Common myeloid progenitor, CD34-positive (primary cell): ENCODE data around the gene TEC.

Experiments used
- CTCF ChIA-PET: fragments of 350-600 bp; sonication (Branson Sonifier 250); formaldehyde crosslinking; loops from one replicate; lab custom pipeline; 2021; ENCODE audit warnings: antibody characterized with exemption; lab: Charles Lee
- POLR2A ChIA-PET: fragments of 350-600 bp; sonication (Branson Sonifier 250); formaldehyde crosslinking; loops from one replicate; lab custom pipeline; 2021; ENCODE audit warnings: antibody characterized with exemption; lab: Charles Lee
- DNase-seq, 3 donors: peaks; one replicate each; pipeline versions ENCODE4 v3.0.0 to v3.0.0-alpha.2; 2013
- H3K27ac ChIP-seq, 2 experiments: 1 replicate in 1 of 2; 2 replicates in 1 of 2; pipeline ENCODE4 v1.7.0; 2013; ENCODE audit warnings: inconsistent platforms in 2 of 2, low read length in 2 of 2, mild to moderate bottlenecking in 2 of 2, low read depth in 1 of 2, moderate library complexity in 1 of 2; ENCODE audit not compliant: severe bottlenecking in 2 of 2, insufficient read depth in 1 of 2, poor library complexity in 1 of 2
- H3K27me3 ChIP-seq, 5 experiments: replicated peaks in 2 of 5; 1 replicate in 3 of 5; 2 replicates in 2 of 5; pipeline versions ENCODE4 v1.6.1 to v1.7.0; 2013; ENCODE audit warnings: low read length in 4 of 5, mild to moderate bottlenecking in 2 of 5, moderate library complexity in 2 of 5, inconsistent platforms in 1 of 5; ENCODE audit not compliant: insufficient read depth in 5 of 5, control insufficient read depth in 4 of 5
- H3K36me3 ChIP-seq, 4 experiments: 1 replicate in 2 of 4; 2 replicates in 2 of 4; pipeline versions ENCODE4 v1.6.1 to v1.7.0; 2013; ENCODE audit warnings: low read length in 3 of 4, control low read depth in 1 of 4, mild to moderate bottlenecking in 1 of 4; ENCODE audit not compliant: control insufficient read depth in 4 of 4, insufficient read depth in 4 of 4
- H3K4me1 ChIP-seq, 4 experiments: 1 replicate in 3 of 4; 2 replicates in 1 of 4; pipeline versions ENCODE4 v1.6.1 to v1.7.1; 2013; ENCODE audit warnings: low read length in 3 of 4, mild to moderate bottlenecking in 3 of 4, control low read depth in 1 of 4, inconsistent platforms in 1 of 4, moderate library complexity in 1 of 4; ENCODE audit not compliant: control insufficient read depth in 4 of 4, insufficient read depth in 4 of 4; ENCODE audit errors: control extremely low read depth in 1 of 4
- H3K4me3 ChIP-seq, 7 experiments: 1 replicate in 4 of 7; 2 replicates in 3 of 7; pipeline versions ENCODE4 v1.5.1 to v1.7.0; 2013; ENCODE audit warnings: mild to moderate bottlenecking in 7 of 7, low read length in 6 of 7, moderate library complexity in 6 of 7, inconsistent platforms in 2 of 7, low read depth in 2 of 7, control low read depth in 1 of 7; ENCODE audit not compliant: insufficient read depth in 4 of 7, control insufficient read depth in 1 of 7; ENCODE audit errors: extremely low read depth in 1 of 7
- H3K9me3 ChIP-seq, 5 experiments: 1 replicate in 4 of 5; 2 replicates in 1 of 5; pipeline versions ENCODE4 v1.6.1 to v1.7.1; 2013; ENCODE audit warnings: low read length in 4 of 5, mild to moderate bottlenecking in 2 of 5, inconsistent platforms in 1 of 5, low read depth in 1 of 5, moderate library complexity in 1 of 5; ENCODE audit not compliant: control insufficient read depth in 4 of 5, insufficient read depth in 2 of 5; ENCODE audit errors: control extremely low read depth in 1 of 5
- WGBS: methylation state at CpG from one replicate; pipeline ENCODE4 v1.1.5; 2013; ENCODE audit not compliant: insufficient coverage; 5-methylcytosine and 5-hydroxymethylcytosine counted together

The TEC gene

GRCh38 chr4:48215977-48216376 is 53.7 kb downstream of the TEC start:
- H3K9me3 ChIP-seq: peaks cover 0 to 13% (median 3%) of the 10 kb centered on the region in 5 experiments
- H3K27me3 ChIP-seq: no peaks in the 10 kb centered on the region
- H3K36me3 ChIP-seq: peaks cover 3 to 28% (median 12%) of the 10 kb centered on the region in 4 experiments
- ChIA-PET CTCF (interaction anchor here (4.9 kb wide), 1 partner anchor 10 kb away, joined by 31 read pairs; no protein-coding TSS in a partner anchor), POLR2A (no interaction called here)
- peak overlapping the region in 1 of 2 experiments; percentile 38 for H3K27ac ChIP-seq
- peaks cover 15 to 46% (median 24%) of the 10 kb centered on the region in 4 experiments for H3K4me1 ChIP-seq
- no peak overlapping the region for H3K4me3 ChIP-seq
- WGBS: 100% methylated on average over 1 of the region's 1 CpG
- DNase-seq: no peak

GRCh38 chr4:48212165-48212564 is 57.5 kb downstream of the TEC start:
- peak overlapping the region; percentile 72 to 84 for H3K27ac ChIP-seq
- DNase-seq: peak; percentile 86 to 98 (median 94)
- POLR2A ChIA-PET: no interaction called here

GRCh38 chr4:48210966-48211328 is 58.7 kb downstream of the TEC start:
- peaks cover 0 to 7% (median 0%) of the 10 kb centered on the region in 4 experiments for H3K36me3 ChIP-seq
- H3K27me3 ChIP-seq: no peaks in the 10 kb centered on the region
- H3K4me1 ChIP-seq: peaks cover 30 to 80% (median 64%) of the 10 kb centered on the region in 4 experiments
- ChIA-PET CTCF (interaction anchor here (0.8 to 1.3 kb wide), 9 partner anchors 11 to 65 kb away, joined by 3 to 4 read pairs (median 3); no protein-coding TSS in a partner anchor), POLR2A (interaction anchor here (0.5 to 0.8 kb wide), 2 partner anchors 13 to 34 kb away, joined by 3 read pairs; no protein-coding TSS in a partner anchor)
- peak overlapping the region; percentile 74 to 84 for H3K27ac ChIP-seq
- no peaks in the 10 kb centered on the region for H3K9me3 ChIP-seq
- no peak for DNase-seq
- H3K4me3 ChIP-seq: peak overlapping the region in 2 of 7 experiments; percentile 26 to 39

More at GRCh38 chr4:48212165-48212564, 57.5 kb downstream of the TEC start:
- H3K9me3 ChIP-seq: no peaks in the 10 kb centered on the region
- no peaks in the 10 kb centered on the region for H3K27me3 ChIP-seq
- peaks cover 0 to 4% (median 0%) of the 10 kb centered on the region in 4 experiments for H3K36me3 ChIP-seq
- 0% methylated on average over 3 of the region's 6 CpGs for WGBS
- peaks cover 28 to 79% (median 58%) of the 10 kb centered on the region in 4 experiments for H3K4me1 ChIP-seq
- CTCF ChIA-PET: interaction anchor here (0.9 to 4.9 kb wide), 4 partner anchors 8 to 14 kb away, joined by 3 to 31 read pairs (median 3); no protein-coding TSS in a partner anchor
- H3K4me3 ChIP-seq: peak overlapping the region in 4 of 7 experiments; percentile 4 to 60 (median 28)

- DNase-seq: no peak
- ChIA-PET POLR2A (no interaction called here), CTCF (interaction anchor here (0.6 to 2.6 kb wide), 11 partner anchors 8 to 144 kb away, joined by 3 to 8 read pairs (median 4); no protein-coding TSS in a partner anchor)
- no peaks in the 10 kb centered on the region for H3K9me3 ChIP-seq
- peaks cover 0 to 16% (median 0%) of the 10 kb centered on the region in 4 experiments for H3K36me3 ChIP-seq
- no CpG with 5 or more reads among the region's 2 CpGs for WGBS
- peak overlapping the region in 1 of 7 experiments; percentile 22 for H3K4me3 ChIP-seq
- peaks cover 36 to 92% (median 81%) of the 10 kb centered on the region in 4 experiments for H3K4me1 ChIP-seq
- H3K27ac ChIP-seq: peak overlapping the region; percentile 6 to 78
- H3K27me3 ChIP-seq: no peaks in the 10 kb centered on the region
These were observed 64.0 kb downstream of the TEC start for GRCh38 chr4:48205626-48206025.

- ChIA-PET CTCF (interaction anchor here (0.6 to 2.6 kb wide), 11 partner anchors 9 to 145 kb away, joined by 3 to 8 read pairs (median 4); no protein-coding TSS in a partner anchor), POLR2A (no interaction called here)
- no peaks in the 10 kb centered on the region for H3K9me3 ChIP-seq
- H3K4me3 ChIP-seq: no peak overlapping the region
- H3K4me1 ChIP-seq: peaks cover 33 to 87% (median 76%) of the 10 kb centered on the region in 4 experiments
- no peaks in the 10 kb centered on the region for H3K27me3 ChIP-seq
- H3K36me3 ChIP-seq: peaks cover 0 to 18% (median 0%) of the 10 kb centered on the region in 4 experiments
- DNase-seq: no peak
- WGBS: 82% methylated on average over 2 of the region's 2 CpGs
- H3K27ac ChIP-seq: peak overlapping the region in 1 of 2 experiments; percentile 78
These were observed 64.5 kb downstream of the TEC start for GRCh38 chr4:48205107-48205506.

GRCh38 chr4:48203819-48204218 is 65.8 kb downstream of the TEC start:
- no peaks in the 10 kb centered on the region for H3K9me3 ChIP-seq
- H3K4me3 ChIP-seq: no peak overlapping the region
- ChIA-PET POLR2A (interaction anchor here (1.1 kb wide), 1 partner anchor 11 kb away, joined by 4 read pairs; no protein-coding TSS in a partner anchor), CTCF (interaction anchor here (0.6 to 2.6 kb wide), 10 partner anchors 9 to 88 kb away, joined by 3 to 8 read pairs (median 3); no protein-coding TSS in a partner anchor)
- H3K27ac ChIP-seq: peak overlapping the region; percentile 62 to 78
- H3K4me1 ChIP-seq: peaks cover 28 to 75% (median 67%) of the 10 kb centered on the region in 4 experiments
- peak; percentile 73 to 93 (median 90) for DNase-seq
- H3K27me3 ChIP-seq: no peaks in the 10 kb centered on the region
- 15% methylated on average over 2 of the region's 3 CpGs for WGBS
- H3K36me3 ChIP-seq: peaks cover 0 to 19% (median 0%) of the 10 kb centered on the region in 4 experiments
